HepG2 (cell line): Measurements from ENCODE around the gene RELL1. TPM values are rescaled to one million over a fixed set of nuclear protein-coding genes. Genes with fewer than 3 reads are reported as not detected.

Experiments
- ELF4 ChIP-seq: sonication (generic); formaldehyde crosslinking; IDR thresholded peaks from 2 replicates; pipeline ENCODE4 v1.5.0; 2020; ENCODE audit warnings: missing genetic modification reagents, mild to moderate bottlenecking, moderate library complexity, borderline replicate concordance
- HDAC2 ChIP-seq: sonication (generic); formaldehyde crosslinking; IDR thresholded peaks from 2 replicates; pipeline ENCODE4 v1.4.0; 2020; ENCODE audit warnings: missing genetic modification reagents
- KAT7 ChIP-seq: IDR thresholded peaks from 2 replicates; pipeline ENCODE4 v1.6.1; 2018; ENCODE audit warnings: borderline replicate concordance, missing compliant biosample characterization
- KMT2B ChIP-seq: IDR thresholded peaks from 2 replicates; pipeline ENCODE4 v1.6.1; 2016; ENCODE audit warnings: missing genetic modification reagents, missing compliant biosample characterization
- MNT ChIP-seq: fragments of 450-650 bp; IDR thresholded peaks from 2 replicates; pipeline ENCODE4 v1.6.1; 2016
- MTA3 ChIP-seq: sonication (generic); formaldehyde crosslinking; IDR thresholded peaks from 2 replicates; pipeline ENCODE4 v1.4.0; 2020; ENCODE audit warnings: missing genetic modification reagents
- MYC ChIP-seq: sonication (generic); formaldehyde crosslinking; IDR thresholded peaks from 2 replicates; pipeline ENCODE4 v1.9.0; 2021; ENCODE audit warnings: missing genetic modification reagents, borderline replicate concordance
- MYPOP ChIP-seq: sonication (generic); formaldehyde crosslinking; IDR thresholded peaks from 2 replicates; pipeline ENCODE4 v1.8.1; 2023; ENCODE audit warnings: mild to moderate bottlenecking, moderate library complexity, missing genetic modification reagents
- NCOA2 ChIP-seq: sonication (generic); formaldehyde crosslinking; IDR thresholded peaks from 2 replicates; pipeline ENCODE4 v1.8.0; 2022; ENCODE audit warnings: inconsistent platforms
- RARA ChIP-seq: IDR thresholded peaks from 2 replicates; pipeline ENCODE4 v1.6.1; 2016; ENCODE audit warnings: missing genetic modification reagents, missing compliant biosample characterization
- TFAP4 ChIP-seq: sonication (generic); IDR thresholded peaks from 2 replicates; pipeline ENCODE4 v1.6.1; 2016; ENCODE audit warnings: low read depth, borderline replicate concordance
- TSC22D2 ChIP-seq: sonication (generic); formaldehyde crosslinking; IDR thresholded peaks from 2 replicates; pipeline ENCODE4 v1.5.1; 2020; ENCODE audit warnings: missing genetic modification reagents, mild to moderate bottlenecking, borderline replicate concordance
- ZBTB2 ChIP-seq: sonication (generic); formaldehyde crosslinking; IDR thresholded peaks from 2 replicates; pipeline ENCODE4 v1.8.0; 2022; ENCODE audit warnings: low read depth, missing genetic modification reagents
- ZNF142 ChIP-seq: sonication (generic); formaldehyde crosslinking; IDR thresholded peaks from 2 replicates; pipeline ENCODE4 v1.4.0; 2020; ENCODE audit warnings: missing genetic modification reagents
- ZNF451 ChIP-seq: sonication (generic); formaldehyde crosslinking; IDR thresholded peaks from 2 replicates; pipeline ENCODE4 v1.5.0; 2020; ENCODE audit warnings: mild to moderate bottlenecking, missing genetic modification reagents
- ZNF572 ChIP-seq: sonication (generic); formaldehyde crosslinking; IDR thresholded peaks from 2 replicates; pipeline ENCODE4 v1.5.1; 2020; ENCODE audit warnings: mild to moderate bottlenecking, missing genetic modification reagents
- ZNF709 ChIP-seq: sonication (generic); formaldehyde crosslinking; IDR thresholded peaks from 2 replicates; pipeline ENCODE4 v1.5.0; 2020; ENCODE audit warnings: mild to moderate bottlenecking, missing genetic modification reagents
- ZNF746 ChIP-seq: sonication (generic); formaldehyde crosslinking; IDR thresholded peaks from 2 replicates; pipeline ENCODE4 v1.8.0; 2022; ENCODE audit warnings: mild to moderate bottlenecking, missing genetic modification reagents
- ZNF75D ChIP-seq: sonication (generic); formaldehyde crosslinking; IDR thresholded peaks from 2 replicates; pipeline ENCODE4 v1.8.1; 2023; ENCODE audit warnings: missing genetic modification reagents, mild to moderate bottlenecking, borderline replicate concordance
- polyA plus RNA-seq, 8 experiments: library from polyadenylated mRNA; depleted of rRNA in 3 of 8; stranded (reverse) in 7 of 8; unstranded in 1 of 8; fragments of >200 nt; fragmentation: Illumina TruSeq in 4 of 8; extraction: Trizol in 4 of 8; gene quantifications; 2 replicates each; pipeline versions ENCODE4 v1.2.1 to v1.2.3, GENCODE V29; 2011 to 2016; ENCODE audit warnings: low read depth in 4 of 8, missing spikeins in 1 of 8, mixed read lengths in 1 of 8; ENCODE audit not compliant: insufficient read depth in 1 of 8
- total RNA-seq, 5 experiments: library from RNA; depleted of rRNA; stranded (reverse); fragments of >200 nt; fragmentation: Illumina TruSeq; extraction: Trizol; gene quantifications; 2 replicates each; pipeline ENCODE4 v1.2.3, GENCODE V29; 2016; ENCODE audit warnings: low read depth in 1 of 5

The RELL1 gene
- total and polyA plus RNA-seq, 2 of the 13 experiments (the other 11 are each of a cell fraction or from before 2014, with no cell fraction given) = 8.4 to 58.4 TPM

- TF ChIP-seq ZNF142 (CRISPR knock-in tag) (no peak), MNT (peak; percentile 25; the same call in 1 of the 2 replicates), ZNF746 (CRISPR knock-in tag) (peak; percentile 13; the same call in 1 of the 2 replicates), TSC22D2 (CRISPR knock-in tag) (no peak), TFAP4 (peak; percentile 97), MTA3 (CRISPR knock-in tag) (no peak), ZNF572 (CRISPR knock-in tag) (no peak), MYPOP (CRISPR knock-in tag) (peak; percentile 45; the same call in 1 of the 2 replicates), ELF4 (no peak), RARA (CRISPR knock-in tag) (peak; percentile 94), KAT7 (CRISPR knock-in tag) (no peak), KMT2B (no peak; the same call in 1 of the 2 replicates), ZNF451 (no peak), MYC (CRISPR knock-in tag) (peak; percentile 30; the same call in 1 of the 2 replicates), NCOA2 (CRISPR knock-in tag) (peak; percentile 88), ZNF709 (CRISPR knock-in tag) (no peak), HDAC2 (peak; percentile 82), ZBTB2 (no peak), ZNF75D (CRISPR knock-in tag) (no peak)
These were observed 22.6 kb downstream of the RELL1 start (continued) for GRCh38 chr4:37663552-37663951.
